C4-2B (cell line): ENCODE data around the gene CORO1A.

ENCODE experiments used
- CTCF ChIP-seq: fragments of 450-650 bp; conservative IDR thresholded peaks from 2 replicates; pipeline ENCODE4 v1.5.1; 2017; ENCODE audit warnings: mild to moderate bottlenecking
- ZFX ChIP-seq: fragments of 450-650 bp; IDR thresholded peaks from 2 replicates; pipeline ENCODE4 v1.6.1; 2017

- TF ChIP-seq CTCF (no peak), ZFX (no peak)
These were observed 38.5 kb upstream of the CORO1A start for GRCh38 chr16:30144917-30145316.
